Epithelial cell of esophagus (primary cell): ENCODE measurements around the gene ELL2.
A peak's percentile ranks its signal among the peaks of the same experiment; 100 is the strongest.

ENCODE experiments used
- DNase-seq: peaks from one replicate; pipeline ENCODE4 v3.0.0; 2010; ENCODE audit warnings: low read depth
- H3K4me3 ChIP-seq: 2 replicates; pipeline ENCODE4 v1.5.1; 2011; ENCODE audit warnings: mild to moderate bottlenecking, low read length, control low read depth
- TF ChIP-seq, protein P1 (sequence below): IDR thresholded peaks from 2 replicates; pipeline ENCODE4 v1.5.1; 2011; ENCODE audit warnings: low read depth, mild to moderate bottlenecking, low read length, control low read depth, inconsistent platforms; ENCODE audit not compliant: insufficient read depth; ENCODE audit errors: missing control alignments

Gene ELL2

DNA sequence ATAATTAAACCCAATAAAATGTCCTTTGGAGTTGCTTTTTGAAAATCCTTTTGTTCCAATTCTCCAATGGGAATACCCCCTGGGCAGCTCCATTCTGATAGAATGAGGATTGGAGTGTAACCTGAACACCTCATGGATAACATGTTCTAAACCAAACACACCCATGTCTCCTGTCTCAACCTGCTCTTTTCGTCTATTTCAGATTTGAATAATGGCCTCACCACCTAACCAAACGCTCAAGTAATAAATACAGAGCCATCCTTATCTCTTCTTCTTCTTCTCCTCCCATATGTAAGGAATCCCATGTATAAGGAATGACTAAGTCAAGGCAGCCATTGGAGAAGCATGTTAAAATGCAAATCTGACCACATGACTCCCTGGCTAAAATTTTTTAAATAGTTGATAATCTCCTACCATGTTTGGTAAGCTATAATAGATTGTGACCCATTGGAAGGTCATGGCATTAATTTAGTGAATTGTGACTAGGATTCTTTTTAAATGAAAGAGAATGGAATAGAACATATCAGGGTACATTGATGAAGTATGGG lies 26.0 kb downstream of the ELL2 start:
- H3K4me3 ChIP-seq = no peak overlapping the region
- TF ChIP-seq, protein P1, sequence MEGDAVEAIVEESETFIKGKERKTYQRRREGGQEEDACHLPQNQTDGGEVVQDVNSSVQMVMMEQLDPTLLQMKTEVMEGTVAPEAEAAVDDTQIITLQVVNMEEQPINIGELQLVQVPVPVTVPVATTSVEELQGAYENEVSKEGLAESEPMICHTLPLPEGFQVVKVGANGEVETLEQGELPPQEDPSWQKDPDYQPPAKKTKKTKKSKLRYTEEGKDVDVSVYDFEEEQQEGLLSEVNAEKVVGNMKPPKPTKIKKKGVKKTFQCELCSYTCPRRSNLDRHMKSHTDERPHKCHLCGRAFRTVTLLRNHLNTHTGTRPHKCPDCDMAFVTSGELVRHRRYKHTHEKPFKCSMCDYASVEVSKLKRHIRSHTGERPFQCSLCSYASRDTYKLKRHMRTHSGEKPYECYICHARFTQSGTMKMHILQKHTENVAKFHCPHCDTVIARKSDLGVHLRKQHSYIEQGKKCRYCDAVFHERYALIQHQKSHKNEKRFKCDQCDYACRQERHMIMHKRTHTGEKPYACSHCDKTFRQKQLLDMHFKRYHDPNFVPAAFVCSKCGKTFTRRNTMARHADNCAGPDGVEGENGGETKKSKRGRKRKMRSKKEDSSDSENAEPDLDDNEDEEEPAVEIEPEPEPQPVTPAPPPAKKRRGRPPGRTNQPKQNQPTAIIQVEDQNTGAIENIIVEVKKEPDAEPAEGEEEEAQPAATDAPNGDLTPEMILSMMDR = no peak
- peak; percentile 77 for DNase-seq

DNA sequence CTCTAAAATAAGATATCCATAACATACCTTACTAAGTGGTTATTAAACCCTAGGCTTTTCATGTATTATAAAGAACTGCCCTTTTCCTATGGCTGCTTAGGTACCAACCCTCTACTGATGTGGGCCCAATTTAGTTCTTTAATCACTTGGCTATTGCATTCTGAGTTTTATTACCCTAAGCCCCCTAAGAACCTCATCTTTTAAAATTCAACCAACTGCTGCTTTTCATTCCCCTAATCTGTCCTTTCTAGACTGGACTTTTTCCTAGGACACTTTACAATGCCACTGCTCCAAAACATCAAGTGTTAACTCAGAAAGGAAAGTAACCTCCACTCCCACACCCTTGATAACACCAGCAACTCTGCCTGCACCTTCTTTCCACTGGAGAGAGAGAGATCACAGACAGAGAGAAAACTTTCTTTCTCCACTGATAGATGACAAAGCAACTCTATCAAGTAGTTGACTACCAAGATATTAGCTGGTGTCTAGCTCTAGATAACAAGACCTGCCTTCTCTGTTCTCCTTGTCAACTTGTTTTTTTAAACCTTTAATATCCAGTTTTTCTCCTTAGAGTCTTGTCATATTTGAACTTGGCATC lies 27.3 kb downstream of the ELL2 start:
- no peak overlapping the region for H3K4me3 ChIP-seq
- TF ChIP-seq, protein P1 = no peak
- DNase-seq = no peak

DNA sequence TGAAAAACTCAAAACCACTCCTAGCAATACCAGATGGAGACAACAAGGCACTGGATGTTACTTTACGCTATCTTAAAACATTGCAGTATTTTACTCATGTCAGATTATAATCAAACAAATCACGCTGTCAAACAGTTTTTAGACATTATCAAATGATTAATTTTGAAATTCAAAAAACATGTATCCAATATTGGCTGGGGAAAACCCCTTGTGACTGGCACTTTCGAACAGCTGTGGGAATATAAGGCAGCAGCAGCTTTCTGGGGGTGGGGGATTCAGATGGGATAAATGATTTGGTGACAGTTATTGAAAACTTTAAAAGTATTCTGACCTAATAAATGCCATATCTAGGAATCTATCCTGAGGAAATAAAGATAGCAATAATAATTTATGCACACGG lies 28.7 kb downstream of the ELL2 start:
- no peak for DNase-seq
- TF ChIP-seq, protein P1 = no peak
- H3K4me3 ChIP-seq = no peak overlapping the region

DNA sequence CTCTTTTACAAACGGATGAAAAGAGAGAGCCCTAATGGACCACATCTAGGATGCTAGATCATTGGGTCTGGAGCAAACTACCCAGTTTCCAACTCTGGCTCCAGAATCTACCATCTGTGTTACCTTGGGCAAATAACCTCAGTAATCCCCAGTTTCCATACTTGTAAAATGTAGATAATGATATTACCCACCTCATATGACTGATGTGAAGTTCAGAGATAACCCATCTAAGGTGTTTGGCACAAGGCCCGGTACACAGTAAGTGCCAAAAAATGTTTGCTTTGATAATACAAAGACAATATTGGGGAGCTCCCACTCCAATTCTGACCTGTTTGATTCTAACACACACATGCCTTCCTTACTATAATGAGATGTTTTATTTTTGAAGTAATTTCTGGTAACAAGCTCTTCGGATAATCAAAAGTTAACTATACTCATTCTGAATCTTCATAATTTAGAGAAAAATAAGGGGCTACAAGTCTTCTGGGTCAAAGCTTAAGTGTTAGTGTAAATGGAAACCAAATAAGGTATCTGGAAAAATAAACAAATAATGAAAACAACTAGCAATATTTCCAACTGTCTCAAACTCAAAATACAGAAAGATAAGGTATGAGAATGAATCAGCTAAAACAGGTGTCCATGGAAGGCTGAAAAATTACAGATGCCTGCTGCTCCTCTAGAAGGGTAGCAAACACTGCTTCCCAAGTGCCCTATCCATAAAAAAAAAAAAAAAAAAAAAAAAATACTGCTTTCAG lies 30.4 kb downstream of the ELL2 start:
- TF ChIP-seq, protein P1 = no peak
- H3K4me3 ChIP-seq = no peak overlapping the region
- no peak for DNase-seq

DNA sequence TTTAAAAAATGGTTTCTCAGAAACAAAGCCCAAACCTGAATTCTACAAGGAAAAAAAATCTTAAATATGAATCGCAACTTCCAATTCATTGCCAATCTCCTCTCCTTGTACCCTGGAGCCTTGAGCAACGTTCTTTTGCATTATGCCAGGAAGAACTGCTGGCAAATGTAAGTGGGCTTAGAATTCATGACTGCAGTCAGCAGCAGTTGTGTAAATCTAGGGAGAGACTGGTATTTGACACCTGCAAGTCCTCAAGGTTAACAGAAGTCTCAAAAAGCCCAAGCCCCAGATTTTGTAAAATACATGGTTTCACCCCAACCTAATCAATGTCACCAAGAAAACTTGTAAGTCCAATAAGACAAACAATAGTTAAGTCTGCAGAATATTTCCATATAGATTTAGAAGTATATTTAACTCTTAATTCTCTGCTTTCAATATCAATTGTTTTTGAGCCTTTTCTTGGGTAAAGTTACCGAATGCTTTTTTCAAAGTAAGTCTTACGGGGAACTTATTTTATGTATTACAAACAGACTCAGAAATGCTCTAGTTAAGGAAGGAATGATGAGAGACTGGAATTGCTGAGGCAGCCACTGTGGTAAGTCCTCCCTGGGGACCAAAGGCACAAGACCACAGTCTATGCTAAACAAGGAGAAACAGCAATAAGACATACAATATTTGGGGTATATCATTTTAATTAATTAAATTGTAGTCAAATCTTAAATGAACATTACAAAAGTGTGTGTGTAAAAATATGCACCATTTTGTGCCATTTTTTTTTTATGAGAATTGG lies 31.3 kb downstream of the ELL2 start:
- H3K4me3 ChIP-seq = no peak overlapping the region
- TF ChIP-seq, protein P1 = no peak
- no peak for DNase-seq

DNA sequence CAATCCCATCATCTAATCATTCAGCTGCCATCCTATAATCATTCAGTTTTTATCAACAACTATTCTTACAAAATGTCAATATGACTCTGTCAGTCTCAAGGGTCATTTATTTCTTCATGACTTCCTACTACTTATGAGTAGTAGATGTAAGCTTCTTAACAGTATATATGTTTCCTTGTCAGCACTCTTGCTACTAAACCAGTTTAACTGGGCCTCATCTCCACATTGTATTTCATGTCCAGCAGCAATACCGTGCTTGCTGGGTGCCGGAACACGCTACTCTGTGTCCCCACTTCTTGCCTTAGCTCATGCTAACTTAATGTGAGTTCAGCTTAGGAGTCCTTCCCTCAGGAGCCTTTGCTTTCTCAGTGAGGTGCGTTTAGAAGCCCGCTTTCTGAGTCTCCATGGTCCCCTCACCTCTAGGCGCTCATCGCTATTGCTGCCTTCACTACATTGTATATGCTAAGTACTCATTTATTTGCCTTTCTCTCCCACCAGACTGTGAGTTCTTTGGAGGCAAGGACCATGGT lies 32.9 kb downstream of the ELL2 start:
- no peak overlapping the region for H3K4me3 ChIP-seq
- peak; percentile 52 for DNase-seq
- TF ChIP-seq, protein P1 = no peak
